ENCODE results near the gene HOXC6. TPM values are rescaled to one million over a fixed set of nuclear protein-coding genes. Genes with fewer than 3 reads are reported as not detected.

HOXC6 gene
- total RNA-seq, 1 donor from 2014 or later: 1.4 TPM

DNA sequence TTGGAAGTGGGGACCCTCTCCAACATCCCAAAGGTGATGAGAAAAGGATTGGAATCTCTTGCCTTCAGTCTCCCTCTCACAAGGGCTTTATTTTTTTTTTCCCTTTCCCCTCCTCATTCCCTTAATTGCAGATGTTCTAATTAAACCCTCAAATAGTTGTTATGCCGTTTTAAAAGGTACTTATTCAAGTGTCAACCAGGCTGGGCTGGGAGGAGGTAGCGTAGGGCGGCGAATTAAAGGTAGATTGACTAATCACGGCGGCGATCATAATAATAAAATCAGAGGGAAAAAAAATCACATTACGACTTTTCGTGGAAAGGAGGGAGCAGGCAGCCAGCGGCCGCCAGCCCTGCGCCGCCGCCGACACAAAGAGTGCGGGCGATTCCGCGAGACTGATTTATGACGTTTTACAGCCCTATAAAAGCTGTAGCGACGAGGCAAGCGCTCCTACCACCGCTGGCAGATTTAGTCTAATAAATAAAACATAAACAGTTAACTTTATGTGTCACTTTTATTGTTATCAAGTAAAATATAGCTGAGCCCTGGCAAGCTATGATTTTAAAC is 23.7 kb downstream of the HOXC6 start:
- DNase-seq (peak; percentile 40), ATAC-seq (no peak)
- Histone ChIP-seq H3K4me3 (no peak overlapping the region), H3K36me3 (no peaks in the 10 kb centered on the region), H3K27ac (no peak overlapping the region), H3K4me1 (peaks cover 11% of the 10 kb centered on the region), H3K27me3 (peaks cover 77% of the 10 kb centered on the region), H3K9me3 (no peaks in the 10 kb centered on the region)
- intact Hi-C loops (cut with DNase I): no loop called here
- TF ChIP-seq, protein P1, sequence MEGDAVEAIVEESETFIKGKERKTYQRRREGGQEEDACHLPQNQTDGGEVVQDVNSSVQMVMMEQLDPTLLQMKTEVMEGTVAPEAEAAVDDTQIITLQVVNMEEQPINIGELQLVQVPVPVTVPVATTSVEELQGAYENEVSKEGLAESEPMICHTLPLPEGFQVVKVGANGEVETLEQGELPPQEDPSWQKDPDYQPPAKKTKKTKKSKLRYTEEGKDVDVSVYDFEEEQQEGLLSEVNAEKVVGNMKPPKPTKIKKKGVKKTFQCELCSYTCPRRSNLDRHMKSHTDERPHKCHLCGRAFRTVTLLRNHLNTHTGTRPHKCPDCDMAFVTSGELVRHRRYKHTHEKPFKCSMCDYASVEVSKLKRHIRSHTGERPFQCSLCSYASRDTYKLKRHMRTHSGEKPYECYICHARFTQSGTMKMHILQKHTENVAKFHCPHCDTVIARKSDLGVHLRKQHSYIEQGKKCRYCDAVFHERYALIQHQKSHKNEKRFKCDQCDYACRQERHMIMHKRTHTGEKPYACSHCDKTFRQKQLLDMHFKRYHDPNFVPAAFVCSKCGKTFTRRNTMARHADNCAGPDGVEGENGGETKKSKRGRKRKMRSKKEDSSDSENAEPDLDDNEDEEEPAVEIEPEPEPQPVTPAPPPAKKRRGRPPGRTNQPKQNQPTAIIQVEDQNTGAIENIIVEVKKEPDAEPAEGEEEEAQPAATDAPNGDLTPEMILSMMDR (IDR thresholded peaks at IDR 0.05): no peak

DNA sequence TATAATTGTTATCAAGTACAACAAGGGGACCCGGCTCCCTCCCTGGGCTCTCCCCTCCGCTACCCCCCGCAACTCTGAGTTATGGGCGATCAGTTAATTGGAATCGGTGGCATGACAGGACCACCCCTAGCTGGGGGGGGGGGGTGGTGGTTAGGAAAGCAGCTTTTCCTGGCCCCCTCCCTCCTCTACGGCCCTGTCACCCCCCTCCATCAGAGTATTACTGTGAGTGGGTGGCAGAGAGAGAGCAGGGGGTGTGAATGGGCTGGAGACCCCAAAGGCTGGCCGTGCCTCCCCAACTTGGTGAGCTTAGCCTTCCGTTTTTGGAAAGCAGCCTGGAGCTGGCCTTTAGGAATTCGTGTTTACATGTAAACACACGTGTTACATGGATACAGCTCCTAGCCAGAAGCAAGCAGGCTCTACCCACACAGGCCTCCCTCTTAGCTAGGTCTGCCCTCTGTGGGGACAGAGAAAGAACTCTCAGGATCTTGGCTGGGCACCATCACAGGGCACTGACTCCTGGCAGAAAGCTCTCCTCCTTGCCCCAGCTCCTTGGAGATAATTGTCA is 24.3 kb downstream of the HOXC6 start:
- intact Hi-C loops (cut with DNase I): no loop called here
- DNase-seq: peak; percentile 40
- Histone ChIP-seq H3K36me3 (no peaks in the 10 kb centered on the region), H3K27ac (no peak overlapping the region), H3K4me3 (no peak overlapping the region), H3K9me3 (no peaks in the 10 kb centered on the region), H3K4me1 (peaks cover 11% of the 10 kb centered on the region), H3K27me3 (peaks cover 75% of the 10 kb centered on the region)
- ATAC-seq: no peak
- TF ChIP-seq, protein P1 (IDR thresholded peaks at IDR 0.05): no peak

DNA sequence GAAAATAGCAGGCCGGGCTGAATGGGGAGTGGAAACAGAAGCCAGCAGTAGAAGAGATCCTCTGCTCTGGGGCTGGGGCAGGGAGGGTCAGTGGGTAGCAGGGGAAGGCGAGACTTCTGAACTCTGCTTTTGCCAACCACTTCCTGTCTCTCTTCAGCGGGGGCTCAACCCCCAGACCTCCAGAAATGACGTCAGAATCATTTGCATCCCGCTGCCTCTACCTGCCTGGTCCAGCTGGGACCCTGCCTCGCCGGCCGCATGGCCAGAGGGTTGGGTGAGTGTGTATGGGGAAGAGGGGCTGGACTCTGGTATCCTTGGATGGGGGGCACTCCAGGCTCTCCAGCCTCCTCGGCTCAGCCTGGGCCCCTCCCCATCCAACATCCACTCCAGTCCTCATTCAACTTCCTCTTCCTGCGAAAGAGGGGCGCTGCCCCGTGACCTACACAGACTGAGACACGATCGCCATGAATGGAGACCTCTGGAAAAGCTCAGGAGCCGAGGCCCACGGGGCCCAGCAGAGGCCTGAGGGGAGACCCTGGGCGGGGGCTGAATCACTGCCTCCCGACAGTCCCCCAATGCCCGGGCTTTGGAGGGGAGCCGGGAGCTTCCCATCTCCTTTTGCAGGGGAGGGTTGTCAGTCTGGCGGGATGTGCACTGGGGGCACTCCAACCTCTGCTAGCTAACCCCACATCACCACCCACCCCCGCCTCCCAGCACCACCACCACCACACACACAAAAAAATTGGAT is 24.9 kb downstream of the HOXC6 start:
- TF ChIP-seq, protein P1 (IDR thresholded peaks at IDR 0.05): no peak
- peaks cover 11% of the 10 kb centered on the region for H3K4me1 ChIP-seq
- peak overlapping the region; percentile 36 for H3K27ac ChIP-seq
- ATAC-seq (peak; percentile 38), DNase-seq (peak; percentile 56)
- H3K27me3 ChIP-seq: peaks cover 75% of the 10 kb centered on the region
- intact Hi-C loops (cut with DNase I): no loop called here
- peak overlapping the region; percentile 56 for H3K4me3 ChIP-seq
- H3K9me3 ChIP-seq: no peaks in the 10 kb centered on the region
- no peaks in the 10 kb centered on the region for H3K36me3 ChIP-seq

DNA sequence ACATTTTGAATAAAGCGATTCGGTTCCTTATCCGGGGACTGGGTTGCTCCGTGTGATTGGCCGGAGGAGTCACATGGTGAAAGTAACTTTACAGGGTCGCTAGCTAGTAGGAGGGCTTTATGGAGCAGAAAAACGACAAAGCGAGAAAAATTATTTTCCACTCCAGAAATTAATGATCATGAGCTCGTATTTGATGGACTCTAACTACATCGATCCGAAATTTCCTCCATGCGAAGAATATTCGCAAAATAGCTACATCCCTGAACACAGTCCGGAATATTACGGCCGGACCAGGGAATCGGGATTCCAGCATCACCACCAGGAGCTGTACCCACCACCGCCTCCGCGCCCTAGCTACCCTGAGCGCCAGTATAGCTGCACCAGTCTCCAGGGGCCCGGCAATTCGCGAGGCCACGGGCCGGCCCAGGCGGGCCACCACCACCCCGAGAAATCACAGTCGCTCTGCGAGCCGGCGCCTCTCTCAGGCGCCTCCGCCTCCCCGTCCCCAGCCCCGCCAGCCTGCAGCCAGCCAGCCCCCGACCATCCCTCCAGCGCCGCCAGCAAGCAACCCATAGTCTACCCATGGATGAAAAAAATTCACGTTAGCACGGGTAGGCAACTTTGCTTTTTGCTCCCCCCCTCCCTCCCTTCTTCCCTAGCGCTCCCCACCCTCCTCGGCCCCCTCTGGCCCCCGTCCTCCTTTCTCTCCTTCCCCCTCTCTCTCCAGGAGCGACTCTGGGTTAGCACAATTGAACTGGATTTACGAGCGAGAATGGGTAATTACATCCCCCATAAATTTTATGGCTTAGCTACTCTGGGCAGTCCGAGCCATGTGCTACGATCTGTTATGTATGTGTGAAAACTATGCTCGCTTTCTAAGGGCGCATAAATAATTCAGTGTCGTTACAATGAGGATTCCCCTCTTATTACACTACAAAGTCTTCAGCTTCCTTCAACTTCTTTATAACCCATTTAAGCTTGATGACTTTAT is 25.8 kb downstream of the HOXC6 start, which contains the start of gene HOXC4:
TSS of gene HOXC4 (plus strand) at position 85 of the 991 bp plus-strand sequence. CDS start at position 173, 88 bp downstream.
- intact Hi-C loops (cut with DNase I): no loop called here
- H3K27me3 ChIP-seq: peaks cover 69% of the 10 kb centered on the region
- no peaks in the 10 kb centered on the region for H3K9me3 ChIP-seq
- H3K27ac ChIP-seq: peak within 1 kb of the TSS; percentile 36
- peak within 1 kb of the TSS; percentile 56 for H3K4me3 ChIP-seq
- peaks cover 11% of the 10 kb centered on the region for H3K4me1 ChIP-seq
- TF ChIP-seq, protein P1 (IDR thresholded peaks at IDR 0.05): no peak
- DNase-seq (no peak), ATAC-seq (peak; percentile 29)
- H3K36me3 ChIP-seq: no peaks in the 10 kb centered on the region

DNA sequence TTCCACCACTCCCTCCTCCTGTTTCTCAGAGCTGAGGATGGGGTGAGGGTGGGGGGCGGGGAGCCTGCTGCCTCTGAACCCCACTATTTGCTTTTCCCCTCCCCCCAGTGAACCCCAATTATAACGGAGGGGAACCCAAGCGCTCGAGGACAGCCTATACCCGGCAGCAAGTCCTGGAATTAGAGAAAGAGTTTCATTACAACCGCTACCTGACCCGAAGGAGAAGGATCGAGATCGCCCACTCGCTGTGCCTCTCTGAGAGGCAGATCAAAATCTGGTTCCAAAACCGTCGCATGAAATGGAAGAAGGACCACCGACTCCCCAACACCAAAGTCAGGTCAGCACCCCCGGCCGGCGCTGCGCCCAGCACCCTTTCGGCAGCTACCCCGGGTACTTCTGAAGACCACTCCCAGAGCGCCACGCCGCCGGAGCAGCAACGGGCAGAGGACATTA is 26.5 kb downstream of the HOXC6 start:
- DNase-seq (no peak), ATAC-seq (no peak)
- Histone ChIP-seq H3K9me3 (no peaks in the 10 kb centered on the region), H3K4me3 (peak overlapping the region; percentile 56), H3K27me3 (peaks cover 68% of the 10 kb centered on the region), H3K36me3 (no peaks in the 10 kb centered on the region), H3K27ac (no peak overlapping the region), H3K4me1 (peaks cover 11% of the 10 kb centered on the region)
- TF ChIP-seq, protein P1 (IDR thresholded peaks at IDR 0.05): no peak
- intact Hi-C loops (cut with DNase I): no loop called here

All from upper lobe of right lung (tissue), 1 donor.